GM06990 (cell line): ENCODE results near the gene DNAH11.

Experiments used
- DNase-seq: peaks from one replicate; pipeline ENCODE4 v3.0.0-alpha.2; 2011; ENCODE audit not compliant: insufficient read length; ENCODE audit errors: extremely low read depth
- H3K27me3 ChIP-seq: replicated peaks from 2 replicates; pipeline ENCODE4 v1.6.0; 2011; ENCODE audit warnings: low read length; ENCODE audit not compliant: control insufficient read depth, insufficient read depth
- H3K36me3 ChIP-seq: 2 replicates; pipeline ENCODE4 v1.5.1; 2011; ENCODE audit warnings: low read length; ENCODE audit not compliant: control insufficient read depth, insufficient read depth
- H3K4me3 ChIP-seq: replicated peaks from 2 replicates; pipeline ENCODE4 v1.5.1; 2011; ENCODE audit warnings: low read depth, mild to moderate bottlenecking, control low read depth, low read length
- CTCF ChIP-seq: IDR thresholded peaks from 2 replicates; pipeline ENCODE4 v1.5.1; 2011; ENCODE audit warnings: low read length, control low read depth, mild to moderate bottlenecking, inconsistent platforms; ENCODE audit not compliant: insufficient read depth, poor library complexity, severe bottlenecking

Gene DNAH11

GRCh38 chr7:21616091-21616490 is 73.3 kb downstream of the DNAH11 start:
- H3K27me3 ChIP-seq: no peaks in the 10 kb centered on the region
- DNase-seq: no peak
- no peak for TF ChIP-seq CTCF

GRCh38 chr7:21616796-21617436 is 74.1 kb downstream of the DNAH11 start:
- TF ChIP-seq CTCF: no peak
- DNase-seq: no peak
- no peaks in the 10 kb centered on the region for H3K27me3 ChIP-seq
- H3K36me3 ChIP-seq: no peaks in the 10 kb centered on the region
- H3K4me3 ChIP-seq: no peak overlapping the region

More at GRCh38 chr7:21616091-21616490, 73.3 kb downstream of the DNAH11 start:
- Histone ChIP-seq H3K4me3 (no peak overlapping the region), H3K36me3 (no peaks in the 10 kb centered on the region)

- no peaks in the 10 kb centered on the region for H3K36me3 ChIP-seq
- no peak overlapping the region for H3K4me3 ChIP-seq
- no peak for TF ChIP-seq CTCF
- no peaks in the 10 kb centered on the region for H3K27me3 ChIP-seq
- no peak for DNase-seq
These were observed 74.7 kb downstream of the DNAH11 start for GRCh38 chr7:21617513-21617912.

- DNase-seq: no peak
- H3K4me3 ChIP-seq: no peak overlapping the region
These were observed 75.1 kb downstream of the DNAH11 start for GRCh38 chr7:21617916-21618390.

GRCh38 chr7:21618706-21619105 is 75.9 kb downstream of the DNAH11 start:
- H3K27me3 ChIP-seq: no peaks in the 10 kb centered on the region
- DNase-seq: no peak
- no peak for TF ChIP-seq CTCF

More at GRCh38 chr7:21617916-21618390, 75.1 kb downstream of the DNAH11 start:
- Histone ChIP-seq H3K27me3 (no peaks in the 10 kb centered on the region), H3K36me3 (no peaks in the 10 kb centered on the region)
- TF ChIP-seq CTCF: no peak

More at GRCh38 chr7:21618706-21619105, 75.9 kb downstream of the DNAH11 start:
- no peaks in the 10 kb centered on the region for H3K36me3 ChIP-seq
- H3K4me3 ChIP-seq: no peak overlapping the region
